ENCODE measurements around the gene UST. TPM values are rescaled to one million over a fixed set of nuclear protein-coding genes. Genes with fewer than 3 reads are reported as not detected.
A peak's percentile ranks its signal among the peaks of the same experiment; 100 is the strongest.

Gene UST
- total RNA-seq, 1 donor from 2014 or later, result 17.1 TPM

GRCh38 chr6:149088361-149088760 lies 341.5 kb downstream of the UST start:
- H3K36me3 Mint-ChIP-seq (ENCODE audit: low read depth), result no peaks in the 10 kb centered on the region
- no peak for TF ChIP-seq CTCF (IDR thresholded peaks at IDR 0.05)

GRCh38 chr6:149089510-149089909 lies 342.7 kb downstream of the UST start:
- H3K27me3 Mint-ChIP-seq (ENCODE audit: low read depth), result no peaks in the 10 kb centered on the region

More at GRCh38 chr6:149088361-149088760, 341.5 kb downstream of the UST start:
- Mint-ChIP-seq H3K27ac (ENCODE audit: unreplicated experiment) (no peak overlapping the region), H3K4me3 (ENCODE audit: unreplicated experiment) (no peak overlapping the region), H3K4me1 (ENCODE audit: low read depth) (peaks cover 4% of the 10 kb centered on the region), H3K9me3 (ENCODE audit: low read depth) (no peaks in the 10 kb centered on the region), H3K27me3 (ENCODE audit: low read depth) (no peaks in the 10 kb centered on the region)
- no peak for DNase-seq (ENCODE audit: low spot score)

DNA sequence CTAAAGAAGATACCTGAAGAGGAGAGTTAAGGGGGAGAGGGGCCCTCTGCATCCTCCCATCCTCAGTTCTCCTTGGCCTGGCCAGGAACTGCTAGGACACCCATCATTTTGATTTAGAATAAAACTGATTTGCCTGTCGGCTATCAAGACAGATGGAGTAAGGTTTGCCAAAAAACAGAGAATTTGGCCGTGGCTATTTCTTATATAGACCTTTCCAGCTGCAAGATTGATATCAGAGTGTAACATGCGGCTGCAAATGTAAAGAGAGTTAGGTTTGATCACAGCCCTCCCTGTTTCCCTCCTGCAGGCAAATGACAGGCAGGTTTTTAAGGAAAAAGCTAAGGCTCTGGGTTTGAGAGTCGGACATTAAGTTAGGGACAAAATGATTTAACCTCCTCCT lies 344.1 kb downstream of the UST start:
- no peak for DNase-seq (ENCODE audit: low spot score)
- H3K27ac Mint-ChIP-seq (ENCODE audit: unreplicated experiment), result no peak overlapping the region
- H3K9me3 Mint-ChIP-seq (ENCODE audit: low read depth), result no peaks in the 10 kb centered on the region
- peaks cover 26% of the 10 kb centered on the region for H3K4me1 Mint-ChIP-seq (ENCODE audit: low read depth)
- H3K36me3 Mint-ChIP-seq (ENCODE audit: low read depth), result no peaks in the 10 kb centered on the region
- TF ChIP-seq CTCF (IDR thresholded peaks at IDR 0.05), result no peak
- H3K4me3 Mint-ChIP-seq (ENCODE audit: unreplicated experiment), result no peak overlapping the region
- H3K27me3 Mint-ChIP-seq (ENCODE audit: low read depth), result no peaks in the 10 kb centered on the region

More at GRCh38 chr6:149089510-149089909, 342.7 kb downstream of the UST start:
- Mint-ChIP-seq H3K9me3 (ENCODE audit: low read depth) (no peaks in the 10 kb centered on the region), H3K36me3 (ENCODE audit: low read depth) (no peaks in the 10 kb centered on the region), H3K27ac (ENCODE audit: unreplicated experiment) (no peak overlapping the region), H3K4me1 (ENCODE audit: low read depth) (peaks cover 15% of the 10 kb centered on the region), H3K4me3 (ENCODE audit: unreplicated experiment) (no peak overlapping the region)
- peak; percentile 40 for TF ChIP-seq CTCF (IDR thresholded peaks at IDR 0.05)
- DNase-seq (ENCODE audit: low spot score), result no peak

- TF ChIP-seq CTCF (IDR thresholded peaks at IDR 0.05), result no peak
- peaks cover 7% of the 10 kb centered on the region for H3K9me3 Mint-ChIP-seq (ENCODE audit: low read depth)
- DNase-seq (ENCODE audit: low spot score), result no peak
- no peaks in the 10 kb centered on the region for H3K36me3 Mint-ChIP-seq (ENCODE audit: low read depth)
- H3K27ac Mint-ChIP-seq (ENCODE audit: unreplicated experiment), result peak overlapping the region; percentile 85
- peaks cover 28% of the 10 kb centered on the region for H3K4me1 Mint-ChIP-seq (ENCODE audit: low read depth)
- no peaks in the 10 kb centered on the region for H3K27me3 Mint-ChIP-seq (ENCODE audit: low read depth)
- no peak overlapping the region for H3K4me3 Mint-ChIP-seq (ENCODE audit: unreplicated experiment)
Measured at GRCh38 chr6:149093643-149094042, 346.8 kb downstream of the UST start.

- peaks cover 12% of the 10 kb centered on the region for H3K9me3 Mint-ChIP-seq (ENCODE audit: low read depth)
- DNase-seq (ENCODE audit: low spot score), result no peak
- H3K4me3 Mint-ChIP-seq (ENCODE audit: unreplicated experiment), result no peak overlapping the region
- TF ChIP-seq CTCF (IDR thresholded peaks at IDR 0.05), result no peak
- H3K36me3 Mint-ChIP-seq (ENCODE audit: low read depth), result peaks cover 3% of the 10 kb centered on the region
- peaks cover 28% of the 10 kb centered on the region for H3K4me1 Mint-ChIP-seq (ENCODE audit: low read depth)
- H3K27ac Mint-ChIP-seq (ENCODE audit: unreplicated experiment), result peak overlapping the region; percentile 85
- H3K27me3 Mint-ChIP-seq (ENCODE audit: low read depth), result no peaks in the 10 kb centered on the region
Measured at GRCh38 chr6:149094156-149094555, 347.3 kb downstream of the UST start.
